Activated CD4-positive, alpha-beta T cell treated with anti-CD3 and anti-CD28 coated beads, Interleukin-2, amount 50 U/mL, for 4 hours (primary cell): Measurements from ENCODE around the gene TUBGCP5.
"Not testable (repeated sequence)": the region's sequence is repeated elsewhere in the genome, so short reads cannot be mapped to it uniquely, and the experiment has no call there.

Experiments
- DNase-seq, 2 experiments: peaks; one replicate each; pipeline ENCODE4 v3.0.0-alpha.2; 2020

Gene TUBGCP5

DNA sequence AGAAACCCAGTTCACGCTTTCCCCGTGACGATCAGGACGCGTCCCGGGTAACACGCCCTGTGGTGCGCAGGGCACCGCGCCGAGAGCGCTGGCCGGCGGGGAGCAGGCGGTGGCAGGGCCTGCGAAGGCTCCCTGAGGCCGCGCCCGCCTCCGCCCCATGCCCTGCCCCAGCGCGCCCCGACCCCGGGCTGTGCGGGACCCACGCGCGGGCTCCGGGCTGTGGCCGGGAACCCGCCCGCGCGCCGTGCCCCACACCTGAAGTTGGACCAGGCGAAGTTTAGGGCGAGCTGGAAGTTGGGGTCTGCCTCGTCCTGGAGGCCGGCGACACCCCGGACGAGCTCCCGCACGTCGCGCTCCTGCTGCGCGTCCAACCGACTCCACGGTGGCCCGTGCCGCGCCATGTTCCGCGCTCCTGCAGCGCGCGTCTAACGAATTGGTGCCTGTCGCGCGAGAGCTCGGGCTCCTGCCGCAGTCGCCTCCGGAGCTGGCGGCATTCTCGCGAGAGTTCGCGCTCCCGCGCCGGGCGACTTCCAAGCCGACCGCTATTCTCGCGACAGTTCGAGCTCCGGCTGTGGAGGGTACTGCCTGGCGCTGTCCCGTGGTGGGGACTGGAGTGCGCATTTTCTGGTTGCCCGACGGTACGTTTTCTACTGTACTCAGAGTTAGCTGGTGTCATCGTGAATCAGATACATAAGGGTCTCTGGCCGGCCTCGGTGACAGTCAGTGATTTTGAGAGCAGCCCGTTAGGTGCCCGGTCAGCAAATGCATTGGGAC is at the start of gene TUBGCP5:
Gene TUBGCP5, minus strand, starts transcription at position 427 of the 774 bp plus-strand sequence. Its CDS starts 26 bp downstream, at position 401.
- DNase-seq, result peak; percentile 93 to 95

- no peak for DNase-seq
These were observed 43.7 kb upstream of the TUBGCP5 start for GRCh38 chr15:23083115-23083514.

GRCh38 chr15:23081996-23082737 is 42.8 kb upstream of the TUBGCP5 start:
- DNase-seq, result not testable (repeated sequence)

- no peak for DNase-seq
These were observed 41.9 kb upstream of the TUBGCP5 start for GRCh38 chr15:23081271-23081670.

- DNase-seq, result no peak
These were observed 40.4 kb upstream of the TUBGCP5 start for GRCh38 chr15:23079766-23080165.

GRCh38 chr15:23075927-23076326 is 36.6 kb upstream of the TUBGCP5 start:
- DNase-seq, result no peak

DNA sequence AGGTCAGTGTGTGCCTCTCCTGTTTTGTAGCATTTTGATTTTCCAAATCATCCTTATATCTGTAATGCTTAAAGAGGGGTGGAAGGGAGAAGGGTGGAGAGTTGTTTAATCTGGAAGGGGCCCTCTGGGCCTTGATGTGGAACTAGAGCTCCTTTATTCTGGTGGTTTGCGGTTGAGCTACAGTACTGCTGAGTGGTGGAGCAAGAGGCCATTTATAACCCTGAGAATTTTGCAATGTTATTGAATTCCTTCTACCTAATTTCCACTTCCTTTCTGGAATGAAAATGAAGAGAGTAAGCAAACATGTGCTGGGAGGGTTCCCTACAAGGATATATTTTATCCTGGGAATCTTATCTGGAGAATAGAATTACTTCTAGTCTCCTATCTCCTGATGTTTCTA is 35.3 kb upstream of the TUBGCP5 start:
- DNase-seq, result no peak

GRCh38 chr15:23073890-23074646 is 34.7 kb upstream of the TUBGCP5 start:
- no peak for DNase-seq

GRCh38 chr15:23072633-23073032 is 33.3 kb upstream of the TUBGCP5 start:
- no peak for DNase-seq

DNA sequence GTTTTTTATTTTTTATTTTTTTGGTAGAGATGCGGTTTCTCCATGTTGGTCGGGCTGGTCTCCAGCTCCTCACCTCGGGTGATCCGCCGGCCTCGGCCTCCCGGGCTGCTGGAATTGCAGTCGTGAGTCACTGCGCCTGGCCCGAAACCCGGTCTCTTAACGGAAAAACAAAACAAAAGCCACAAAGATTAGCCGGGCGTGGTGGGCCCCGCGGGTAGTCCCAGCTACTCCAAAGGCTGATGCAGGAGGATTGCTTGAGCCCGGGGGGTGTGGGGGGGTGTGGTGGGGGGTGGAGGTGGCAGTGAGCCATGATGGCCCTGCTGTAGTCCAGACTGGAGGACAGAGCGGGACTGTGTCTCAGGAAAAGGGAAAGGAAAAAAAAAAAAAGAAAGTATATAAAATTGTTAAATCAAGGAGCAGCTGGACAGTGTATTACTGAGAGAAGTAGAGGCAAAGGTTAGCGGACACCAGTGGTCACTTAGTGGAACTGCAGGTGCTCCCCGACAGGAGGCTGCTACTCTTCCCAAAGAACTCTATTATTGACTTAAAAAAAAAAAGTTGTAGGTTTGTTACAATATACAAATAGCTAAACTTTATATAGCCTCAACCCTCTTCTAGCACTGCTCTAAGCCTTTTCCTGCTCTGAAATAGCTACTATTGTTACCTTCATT is 30.3 kb upstream of the TUBGCP5 start:
- DNase-seq, result no peak

- DNase-seq, result no peak
These were observed 28.0 kb upstream of the TUBGCP5 start for GRCh38 chr15:23067416-23067815.

- no peak for DNase-seq
These were observed 26.5 kb upstream of the TUBGCP5 start for GRCh38 chr15:23065836-23066235.

DNA sequence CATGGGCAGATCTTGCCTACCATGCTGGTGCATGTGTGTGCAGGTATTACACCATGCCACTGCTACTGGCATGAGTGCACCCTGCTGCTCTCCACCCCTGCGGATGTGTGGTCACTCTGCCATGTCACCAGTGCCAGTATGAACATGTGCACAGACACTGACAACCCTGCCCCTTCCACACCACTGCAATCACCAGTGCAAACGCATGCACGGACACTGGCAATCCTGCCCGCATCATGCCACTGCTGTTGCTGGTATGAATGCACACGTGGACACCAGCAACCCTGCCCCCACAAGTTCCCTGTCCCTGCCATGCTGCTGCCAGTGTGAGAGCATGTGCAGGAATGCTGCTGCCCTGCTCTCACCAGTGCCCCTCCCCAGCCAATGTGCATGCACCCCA is 24.8 kb upstream of the TUBGCP5 start:
- DNase-seq, result no peak

DNA sequence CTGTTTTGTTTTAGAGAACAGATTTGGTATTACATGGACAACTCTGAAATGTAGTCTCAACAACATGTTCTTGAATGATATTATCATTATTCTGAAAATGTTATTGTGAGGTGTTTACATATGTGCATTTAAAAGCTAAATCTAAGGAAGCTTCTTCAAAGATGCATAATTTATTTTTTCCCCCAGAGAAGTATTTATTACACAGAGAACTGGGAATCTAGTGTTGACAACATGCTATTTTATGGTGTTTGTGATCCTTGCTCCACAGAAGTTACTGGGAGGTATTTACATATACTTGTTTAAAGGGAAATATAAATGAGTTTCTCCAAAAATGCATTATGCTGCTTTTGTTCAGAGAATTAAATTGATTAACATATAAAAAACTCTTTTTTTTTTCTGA is 18.3 kb upstream of the TUBGCP5 start:
- no peak for DNase-seq

DNA sequence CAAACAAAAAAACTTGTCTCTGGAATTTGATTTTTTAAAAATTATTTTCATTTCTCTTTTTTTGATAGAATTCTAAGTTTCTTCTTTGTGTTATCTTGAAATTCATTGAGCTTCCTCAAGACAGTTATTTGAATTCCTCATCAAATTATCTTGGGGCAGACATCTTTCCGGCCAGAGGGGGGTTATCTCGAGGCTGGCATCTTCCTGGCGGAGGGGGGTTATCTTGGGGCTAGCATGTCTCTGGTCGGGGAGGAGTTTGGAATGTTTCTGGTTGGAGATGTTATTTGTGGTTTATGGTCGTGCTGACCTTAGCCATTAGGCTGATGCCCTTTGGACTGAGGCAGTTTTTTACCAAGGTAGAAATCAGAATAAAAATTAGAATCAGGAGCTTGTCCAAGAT is 15.9 kb upstream of the TUBGCP5 start:
- DNase-seq, result no peak

DNA sequence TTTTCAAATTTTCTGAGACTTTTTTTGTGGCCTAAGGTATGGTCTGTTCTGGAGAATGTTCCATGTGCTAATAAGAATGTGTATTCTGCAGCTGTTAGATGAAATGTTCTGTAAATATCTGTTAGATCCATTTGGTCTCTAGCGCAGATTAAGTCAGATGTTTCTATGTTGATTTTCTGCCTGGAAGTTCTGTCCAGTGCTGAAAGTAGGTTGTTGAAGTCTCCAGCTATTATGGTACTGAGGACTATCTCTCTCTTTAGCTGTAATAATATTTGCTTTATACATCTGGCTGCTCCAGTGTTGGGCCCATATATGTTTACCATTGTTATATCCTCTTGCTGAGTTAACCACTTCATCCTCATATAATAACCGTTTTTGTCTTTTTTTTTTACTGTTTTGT is 13.2 kb upstream of the TUBGCP5 start:
- no peak for DNase-seq

- DNase-seq, result no peak
These were observed 11.3 kb upstream of the TUBGCP5 start for GRCh38 chr15:23050708-23051107.

DNA sequence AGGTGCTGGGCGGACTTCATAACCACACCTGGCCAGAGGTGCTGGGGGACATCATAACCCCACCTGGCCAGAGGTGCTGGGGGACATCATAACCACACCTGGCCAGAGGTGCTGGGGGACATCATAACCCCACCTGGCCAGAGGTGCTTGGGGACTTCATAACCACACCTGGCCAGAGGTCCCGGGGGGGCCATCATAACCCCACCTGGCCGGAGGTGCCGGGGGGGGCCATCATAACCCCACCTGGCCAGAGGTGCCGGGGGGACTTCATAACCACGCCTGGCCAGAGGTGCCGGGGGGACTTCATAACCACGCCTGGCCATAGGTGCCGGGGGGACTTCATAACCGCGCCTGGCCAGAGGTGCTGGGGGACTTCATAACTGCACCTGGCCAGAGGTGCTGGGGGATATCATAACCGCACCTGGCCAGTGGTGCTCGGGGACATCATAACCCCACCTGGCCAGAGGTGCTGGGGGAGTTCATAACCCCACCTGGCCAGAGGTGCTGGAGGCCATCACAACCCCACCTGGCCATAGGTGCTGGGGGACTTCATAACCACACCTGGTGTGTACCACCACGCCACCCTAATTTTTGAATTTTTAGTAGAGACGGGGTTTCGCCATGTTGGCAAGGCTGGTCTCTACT is 10.7 kb upstream of the TUBGCP5 start:
- DNase-seq, result no peak

GRCh38 chr15:23048572-23049282 is 9.4 kb upstream of the TUBGCP5 start:
- not testable (repeated sequence) for DNase-seq

DNA sequence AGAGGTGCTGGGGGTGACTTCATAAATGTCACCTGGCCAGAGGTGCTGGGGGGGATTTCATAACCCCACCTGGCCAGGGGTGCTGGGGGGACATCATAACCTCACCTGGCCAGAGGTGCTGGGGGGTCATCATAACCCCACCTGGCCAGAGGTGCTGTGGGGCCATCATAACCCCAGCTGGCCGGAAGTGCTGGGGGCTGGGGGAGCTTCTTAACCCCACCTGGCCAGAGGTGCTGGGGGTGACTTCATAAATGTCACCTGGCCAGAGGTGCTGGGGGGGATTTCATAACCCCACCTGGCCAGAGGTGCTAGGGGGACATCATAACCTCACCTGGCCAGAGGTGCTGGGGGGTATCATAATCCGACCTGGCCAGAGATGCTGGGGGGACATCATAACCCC is 4.6 kb upstream of the TUBGCP5 start:
- not testable (repeated sequence) for DNase-seq

GRCh38 chr15:23043535-23043934 is 4.2 kb upstream of the TUBGCP5 start:
- DNase-seq, result not testable (repeated sequence)

DNA sequence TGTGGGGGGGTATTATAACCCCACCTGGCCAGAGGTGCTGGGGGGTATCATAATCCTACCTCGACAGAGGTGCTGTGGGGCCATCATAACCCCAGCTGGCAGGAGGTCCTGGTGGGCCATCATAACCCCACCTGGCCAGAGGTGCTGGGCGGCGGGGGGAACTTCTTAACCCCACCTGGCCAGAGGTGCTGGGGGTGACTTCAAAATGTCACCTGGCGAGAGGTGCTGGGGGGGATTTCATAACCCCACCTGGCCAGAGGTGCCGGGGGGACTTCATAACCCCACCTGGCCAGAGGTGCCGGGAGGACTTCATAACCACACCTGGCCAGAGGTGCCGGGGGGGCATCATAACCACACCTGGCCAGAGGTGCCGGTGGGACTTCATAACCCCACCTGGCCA is 2.4 kb upstream of the TUBGCP5 start:
- not testable (repeated sequence) for DNase-seq
